HG03103 (cell line): Measurements from ENCODE around the gene CCDC88A.
"Not testable (repeated sequence)": the region's sequence is repeated elsewhere in the genome, so short reads cannot be mapped to it uniquely, and the experiment has no call there.

Experiments used
- ATAC-seq: cut with Tn5 transposase; IDR thresholded peaks from one replicate; pipeline ENCODE4 v1.9.1; 2021; ENCODE audit warnings: low read depth; ENCODE audit not compliant: unreplicated experiment

CCDC88A gene

GRCh38 chr2:55314985-55315384 is 104.7 kb downstream of the CCDC88A start:
- no peak for ATAC-seq

- peak; percentile 89 for ATAC-seq
Measured at GRCh38 chr2:55311444-55311870, 108.2 kb downstream of the CCDC88A start.

GRCh38 chr2:55309446-55309845 is 110.2 kb downstream of the CCDC88A start:
- ATAC-seq, result no peak

GRCh38 chr2:55302241-55302640 is 117.4 kb downstream of the CCDC88A start:
- peak; percentile 70 for ATAC-seq

- no peak for ATAC-seq
Measured at GRCh38 chr2:55301277-55301676, 118.4 kb downstream of the CCDC88A start.

- ATAC-seq, result no peak
Measured at GRCh38 chr2:55296393-55296792, 123.3 kb downstream of the CCDC88A start.

GRCh38 chr2:55283083-55283482 is 136.6 kb downstream of the CCDC88A start:
- no peak for ATAC-seq

GRCh38 chr2:55282110-55282917 is 137.3 kb downstream of the CCDC88A start:
- peak; percentile 98 for ATAC-seq

GRCh38 chr2:55280851-55281546 is 138.7 kb downstream of the CCDC88A start:
- ATAC-seq, result not testable (repeated sequence)

GRCh38 chr2:55279859-55280424 is 139.7 kb downstream of the CCDC88A start:
- not testable (repeated sequence) for ATAC-seq

- ATAC-seq, result not testable (repeated sequence)
Measured at GRCh38 chr2:55279214-55279835, 140.3 kb downstream of the CCDC88A start.

GRCh38 chr2:55277310-55277709 is 142.3 kb downstream of the CCDC88A start:
- ATAC-seq, result no peak

- not testable (repeated sequence) for ATAC-seq
Measured at GRCh38 chr2:55274346-55274745, 145.3 kb downstream of the CCDC88A start.

- ATAC-seq, result no peak
Measured at GRCh38 chr2:55269645-55269990, 150.0 kb downstream of the CCDC88A start.

- ATAC-seq, result peak; percentile 95
Measured at GRCh38 chr2:55268907-55269644, 150.6 kb downstream of the CCDC88A start, which contains the start of gene MTIF2. MTIF2 (minus strand) TSS chr2:55269231; CDS start chr2:55263858, 5,373 bp downstream.

GRCh38 chr2:55268288-55268906 is 151.3 kb downstream of the CCDC88A start:
- no peak for ATAC-seq

GRCh38 chr2:55259586-55259985 is 160.1 kb downstream of the CCDC88A start:
- not testable (repeated sequence) for ATAC-seq

- ATAC-seq, result no peak
Measured at GRCh38 chr2:55252832-55253231, 166.8 kb downstream of the CCDC88A start.

- no peak for ATAC-seq
Measured at GRCh38 chr2:55247025-55247424, 172.6 kb downstream of the CCDC88A start.

GRCh38 chr2:55245411-55245810 is 174.2 kb downstream of the CCDC88A start:
- no peak for ATAC-seq
